GM23248 (cell line): ENCODE data around the gene SIRPG. TPM values are rescaled to one million over a fixed set of nuclear protein-coding genes. Genes with fewer than 3 reads are reported as not detected.

Experiments used
- DNase-seq: peaks from one replicate; pipeline ENCODE4 v3.0.0-alpha.2; 2015
- H2AFZ ChIP-seq: fragments of 200-600 bp; sonication (generic); 2 replicates; pipeline ENCODE4 v1.6.1; 2016; ENCODE audit warnings: antibody characterized with exemption
- H3F3A ChIP-seq: fragments of 200-600 bp; sonication (generic); 2 replicates; pipeline ENCODE4 v1.6.1; 2016; ENCODE audit warnings: mild to moderate bottlenecking, antibody characterized with exemption, mixed run types; ENCODE audit not compliant: insufficient read depth
- H3K27ac ChIP-seq: fragments of 200-600 bp; sonication (generic); 2 replicates; pipeline ENCODE4 v1.5.1; 2016; ENCODE audit warnings: mild to moderate bottlenecking
- H3K27me3 ChIP-seq: fragments of 200-600 bp; sonication (generic); replicated peaks from 2 replicates; pipeline ENCODE4 v1.6.1; 2016; ENCODE audit warnings: mild to moderate bottlenecking; ENCODE audit not compliant: insufficient read depth
- H3K36me3 ChIP-seq: fragments of 200-600 bp; sonication (generic); 2 replicates; pipeline ENCODE4 v1.6.1; 2016; ENCODE audit warnings: low read depth, mild to moderate bottlenecking
- H3K4me1 ChIP-seq: fragments of 200-600 bp; sonication (generic); 2 replicates; pipeline ENCODE4 v1.6.1; 2016; ENCODE audit warnings: mild to moderate bottlenecking; ENCODE audit not compliant: insufficient read depth
- H3K4me2 ChIP-seq: fragments of 200-600 bp; sonication (generic); one replicate; pipeline ENCODE4 v1.6.1; 2016; ENCODE audit warnings: mild to moderate bottlenecking; ENCODE audit not compliant: unreplicated experiment
- H3K4me3 ChIP-seq: fragments of 200-600 bp; sonication (generic); 2 replicates; pipeline ENCODE4 v1.5.1; 2016; ENCODE audit warnings: mild to moderate bottlenecking
- H3K79me2 ChIP-seq: fragments of 200-600 bp; sonication (generic); 2 replicates; pipeline ENCODE4 v1.6.1; 2016; ENCODE audit warnings: mild to moderate bottlenecking; ENCODE audit not compliant: insufficient read depth
- H3K9ac ChIP-seq: fragments of 200-600 bp; sonication (generic); 2 replicates; pipeline ENCODE4 v1.6.1; 2016; ENCODE audit warnings: mild to moderate bottlenecking
- H3K9me2 ChIP-seq: fragments of 200-600 bp; sonication (generic); 2 replicates; pipeline ENCODE4 v1.6.1; 2016; ENCODE audit warnings: mixed run types, mild to moderate bottlenecking, moderate library complexity; ENCODE audit not compliant: insufficient read depth
- H3K9me3 ChIP-seq: fragments of 200-600 bp; sonication (generic); one replicate; pipeline ENCODE4 v1.6.1; 2017; ENCODE audit warnings: low read depth
- H4K20me1 ChIP-seq: fragments of 200-600 bp; sonication (generic); 2 replicates; pipeline ENCODE4 v1.6.0; 2016; ENCODE audit not compliant: insufficient read depth
- EZH2 ChIP-seq: fragments of 200-600 bp; sonication (generic); IDR thresholded peaks from 2 replicates; pipeline ENCODE4 v1.6.1; 2018; ENCODE audit warnings: antibody characterized with exemption, mild to moderate bottlenecking; ENCODE audit not compliant: insufficient read depth, poor library complexity, severe bottlenecking
- EZH2phosphoT487 ChIP-seq: fragments of 200-600 bp; sonication (generic); IDR thresholded peaks from 2 replicates; pipeline ENCODE4 v1.6.1; 2018; ENCODE audit warnings: antibody characterized with exemption, moderate library complexity, mild to moderate bottlenecking, low read depth; ENCODE audit not compliant: insufficient read depth
- WGBS, 2 experiments: methylation state at CpG; one replicate each; pipeline ENCODE4 v1.1.6; 2015 to 2017; ENCODE audit warnings: low lambda C conversion rate in 2 of 2, low coverage in 1 of 2; ENCODE audit errors: missing lambda C conversion rate in 2 of 2; 5-methylcytosine and 5-hydroxymethylcytosine counted together
- in situ Hi-C: fragments of 300-500 bp; cut with MboI; formaldehyde crosslinking; loops from 2 replicates; pipeline ENCODE4 v1.15.0; 2020
- polyA plus RNA-seq: library from polyadenylated mRNA; unstranded; fragments of >200 nt; fragmentation: Nextera tagmentation; extraction: Ambion mirVana; gene quantifications from 2 replicates; pipeline ENCODE4 v1.2.1, GENCODE V29; 2016
- total RNA-seq: library from RNA; depleted of rRNA; stranded (reverse); fragments of >200 nt; shearing (Covaris generic); gene quantifications from 2 replicates; pipeline ENCODE4 v1.2.3, GENCODE V29; 2014

Gene SIRPG
- total and polyA plus RNA-seq, 2 experiments from 2014 or later: not detected

DNA sequence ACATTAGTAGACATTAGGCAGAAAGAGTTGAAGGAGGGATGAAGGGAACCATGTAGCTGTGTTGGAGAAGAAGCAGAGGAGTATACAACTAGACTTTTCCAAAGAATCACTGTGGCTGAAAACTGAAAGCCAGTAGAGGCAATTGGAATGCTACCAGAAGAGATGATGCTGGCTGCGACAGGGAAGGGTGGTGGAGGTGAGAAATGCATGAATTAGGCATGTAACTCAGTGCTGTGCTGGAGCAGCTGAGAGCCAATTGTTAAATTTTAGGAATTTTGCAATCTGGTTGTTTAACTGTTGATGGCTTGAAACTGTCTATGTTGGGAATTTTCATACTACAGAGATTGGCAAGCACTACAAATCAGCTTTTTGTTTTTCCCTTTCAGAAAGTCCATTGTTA is 35.8 kb upstream of the SIRPG start:
- no peaks in the 10 kb centered on the region for H3K4me1 ChIP-seq
- H3K9ac ChIP-seq: no peak overlapping the region
- peaks cover 42% of the 10 kb centered on the region for H3K27me3 ChIP-seq
- H3F3A ChIP-seq: no peaks in the 10 kb centered on the region
- H4K20me1 ChIP-seq: no peaks in the 10 kb centered on the region
- no peak overlapping the region for H2AFZ ChIP-seq
- H3K9me3 ChIP-seq: no peaks in the 10 kb centered on the region
- no peak overlapping the region for H3K27ac ChIP-seq
- in situ Hi-C loops: no loop called here
- no peaks in the 10 kb centered on the region for H3K9me2 ChIP-seq
- 0 to 7% methylated on average over 1 of the region's 1 CpG for WGBS, 2 experiments
- TF ChIP-seq EZH2phosphoT487: no peak
- TF ChIP-seq EZH2: no peak
- no peak overlapping the region for H3K4me2 ChIP-seq
- no peak overlapping the region for H3K4me3 ChIP-seq
- DNase-seq: no peak
- no peaks in the 10 kb centered on the region for H3K36me3 ChIP-seq
- H3K79me2 ChIP-seq: no peaks in the 10 kb centered on the region

DNA sequence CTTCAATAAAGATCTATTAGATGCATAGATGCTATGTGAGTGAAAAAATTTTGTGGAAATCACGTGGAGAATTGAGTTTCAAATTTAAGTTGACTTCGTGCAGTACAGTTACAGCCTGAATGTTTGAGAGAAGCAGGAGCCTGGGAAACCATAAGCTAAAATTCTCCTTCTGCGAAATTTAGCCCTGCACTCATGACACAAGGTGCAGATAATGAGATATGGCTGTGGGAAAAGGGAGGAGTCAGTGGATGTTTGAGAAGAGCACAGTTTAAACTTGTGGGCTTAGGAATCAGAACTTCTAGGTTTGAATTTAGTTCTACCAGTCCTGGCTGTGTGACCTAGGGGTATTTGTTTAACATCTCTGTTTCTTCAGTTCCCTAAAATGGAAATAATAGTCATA is 32.1 kb upstream of the SIRPG start:
- H3K9me3 ChIP-seq: no peaks in the 10 kb centered on the region
- 25 to 26% methylated on average over 3 of the region's 3 CpGs for WGBS, 2 experiments
- TF ChIP-seq EZH2phosphoT487 (no peak), EZH2 (no peak)
- H3K79me2 ChIP-seq: no peaks in the 10 kb centered on the region
- no peaks in the 10 kb centered on the region for H4K20me1 ChIP-seq
- in situ Hi-C loops: no loop called here
- H3K9me2 ChIP-seq: no peaks in the 10 kb centered on the region
- no peak for DNase-seq
- H3K4me2 ChIP-seq: no peak overlapping the region
- no peak overlapping the region for H2AFZ ChIP-seq
- H3K4me3 ChIP-seq: no peak overlapping the region
- H3K9ac ChIP-seq: no peak overlapping the region
- H3K27me3 ChIP-seq: peaks cover 50% of the 10 kb centered on the region
- no peaks in the 10 kb centered on the region for H3K36me3 ChIP-seq
- no peaks in the 10 kb centered on the region for H3F3A ChIP-seq
- no peaks in the 10 kb centered on the region for H3K4me1 ChIP-seq
- H3K27ac ChIP-seq: no peak overlapping the region

DNA sequence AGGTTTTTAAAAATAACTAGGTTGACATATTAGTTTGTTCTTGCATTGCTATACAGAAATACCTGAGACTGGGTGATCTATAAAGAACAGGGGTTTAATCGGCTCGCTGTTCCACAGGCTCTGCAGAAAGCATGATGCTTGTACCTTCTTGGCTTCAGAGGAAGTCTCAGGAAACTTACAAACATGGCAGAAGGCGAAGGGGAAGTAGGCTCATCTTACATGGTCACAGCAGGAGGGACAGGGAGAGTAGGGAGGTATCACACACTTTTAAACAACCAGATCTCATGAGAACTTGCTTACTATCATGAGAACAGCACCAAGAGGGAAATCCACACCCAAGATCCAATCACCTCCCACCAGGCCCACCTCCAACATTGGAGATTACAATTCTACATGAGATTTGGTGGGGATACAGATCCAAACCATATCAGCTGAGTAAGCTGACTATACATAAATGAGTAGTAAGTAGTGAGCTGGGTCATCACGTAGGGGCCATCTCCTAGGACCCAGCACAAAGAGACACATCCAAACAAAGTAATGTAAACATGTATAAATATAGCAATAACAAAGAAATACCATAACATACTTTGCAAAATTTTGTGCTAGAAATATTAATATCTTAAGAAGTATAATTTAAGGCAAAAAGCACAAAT is 31.4 kb upstream of the SIRPG start:
- Histone ChIP-seq H3K27ac (no peak overlapping the region), H3K4me3 (no peak overlapping the region), H4K20me1 (no peaks in the 10 kb centered on the region), H3K9ac (no peak overlapping the region), H2AFZ (no peak overlapping the region), H3K4me1 (no peaks in the 10 kb centered on the region), H3K9me2 (no peaks in the 10 kb centered on the region), H3K4me2 (no peak overlapping the region), H3K9me3 (no peaks in the 10 kb centered on the region), H3F3A (no peaks in the 10 kb centered on the region), H3K79me2 (no peaks in the 10 kb centered on the region), H3K27me3 (peaks cover 50% of the 10 kb centered on the region), H3K36me3 (no peaks in the 10 kb centered on the region)
- no peak for DNase-seq
- in situ Hi-C loops: no loop called here
- 44 to 55% methylated on average over 4 of the region's 4 CpGs for WGBS, 2 experiments
- TF ChIP-seq EZH2phosphoT487 (no peak), EZH2 (no peak)

DNA sequence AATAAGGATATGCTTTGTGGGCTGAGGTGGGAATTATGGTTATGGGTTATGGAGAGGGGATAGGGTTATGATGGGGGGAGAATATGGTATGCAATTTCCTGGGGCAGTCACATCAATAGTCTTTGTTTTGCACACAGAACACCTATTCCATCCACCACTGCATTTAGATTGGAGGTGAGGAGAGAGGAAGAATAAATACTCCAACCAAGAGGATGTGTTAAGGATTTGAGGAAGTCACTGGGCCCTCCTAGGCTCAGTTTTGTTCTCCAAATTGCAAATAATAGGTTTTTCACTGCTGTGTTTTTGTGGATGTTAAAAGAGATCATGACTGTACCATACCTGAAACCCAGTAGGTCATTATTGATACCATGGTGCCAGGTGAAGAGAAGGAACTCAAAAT is 29.5 kb upstream of the SIRPG start:
- H3K9me2 ChIP-seq: no peaks in the 10 kb centered on the region
- H3K4me2 ChIP-seq: no peak overlapping the region
- H3K9me3 ChIP-seq: no peaks in the 10 kb centered on the region
- H3K27me3 ChIP-seq: peaks cover 43% of the 10 kb centered on the region
- in situ Hi-C loops: no loop called here
- no peaks in the 10 kb centered on the region for H3F3A ChIP-seq
- no peak overlapping the region for H2AFZ ChIP-seq
- H3K36me3 ChIP-seq: no peaks in the 10 kb centered on the region
- no peak for TF ChIP-seq EZH2phosphoT487
- TF ChIP-seq EZH2: no peak
- H3K4me1 ChIP-seq: no peaks in the 10 kb centered on the region
- no peak overlapping the region for H3K27ac ChIP-seq
- no peak overlapping the region for H3K9ac ChIP-seq
- no peak for DNase-seq
- H4K20me1 ChIP-seq: no peaks in the 10 kb centered on the region
- H3K4me3 ChIP-seq: no peak overlapping the region
- H3K79me2 ChIP-seq: no peaks in the 10 kb centered on the region

DNA sequence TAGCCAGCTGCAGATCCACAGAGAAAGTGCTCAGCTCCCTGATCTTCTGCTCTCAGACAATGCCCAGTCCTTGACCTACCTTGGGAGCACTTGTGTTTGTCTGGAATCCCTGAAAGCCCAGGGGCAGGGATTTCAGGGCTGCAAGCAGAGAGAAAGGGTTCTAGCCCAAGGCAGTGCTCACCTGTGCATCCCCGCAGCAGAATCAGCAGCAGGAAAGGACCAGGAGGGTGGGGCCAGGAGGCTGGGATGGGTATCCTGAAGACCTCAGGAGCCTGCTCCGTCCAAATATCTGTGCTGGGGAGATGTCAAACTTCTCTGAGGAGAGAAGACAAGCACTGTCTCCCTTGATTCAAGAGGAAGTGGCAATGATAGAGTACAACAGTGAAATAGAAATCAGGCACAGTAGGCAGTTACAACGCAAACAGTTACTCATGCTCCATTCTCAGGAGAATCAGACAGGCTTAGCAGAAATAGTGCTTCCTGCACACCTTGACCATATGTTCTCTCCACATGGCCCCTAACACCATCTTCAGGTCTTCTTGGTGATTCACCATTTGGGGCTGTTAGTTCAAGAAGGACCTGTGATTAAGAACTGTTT is 28.7 kb upstream of the SIRPG start:
- in situ Hi-C loops: no loop called here
- no peak for TF ChIP-seq EZH2phosphoT487
- no peak for TF ChIP-seq EZH2
- Histone ChIP-seq H3K9me3 (no peaks in the 10 kb centered on the region), H3K9me2 (no peaks in the 10 kb centered on the region), H3K4me1 (no peaks in the 10 kb centered on the region), H3K27ac (no peak overlapping the region), H3K36me3 (no peaks in the 10 kb centered on the region), H3K4me3 (no peak overlapping the region), H3K27me3 (peaks cover 36% of the 10 kb centered on the region), H3K79me2 (no peaks in the 10 kb centered on the region), H4K20me1 (no peaks in the 10 kb centered on the region), H2AFZ (no peak overlapping the region), H3K9ac (no peak overlapping the region), H3F3A (no peaks in the 10 kb centered on the region), H3K4me2 (no peak overlapping the region)
- 42 to 49% methylated on average over 3 of the region's 3 CpGs for WGBS, 2 experiments
- DNase-seq: no peak
